OCI-LY7 (cell line): Measurements from ENCODE around the gene MYT1. TPM values are rescaled to one million over a fixed set of nuclear protein-coding genes. Genes with fewer than 3 reads are reported as not detected.
A peak's percentile ranks its signal among the peaks of the same experiment; 100 is the strongest.

Experiments
- BruUV-seq: library from RNA; stranded (reverse); fragments of 400-500 nt; replicated peaks from 2 replicates; lab custom pipeline; 2021; lab: Mats Ljungman, UMichigan
- CTCF ChIA-PET: fragments of 300-600 bp; sonication (Branson Sonifier 250); formaldehyde crosslinking; loops from one replicate; lab custom pipeline; 2022; ENCODE audit warnings: antibody characterized with exemption; ENCODE audit not compliant: unreplicated experiment; lab: Charles Lee
- POLR2A ChIA-PET: fragments of 300-600 bp; sonication (Branson Sonifier 250); formaldehyde crosslinking; loops from one replicate; lab custom pipeline; 2022; ENCODE audit warnings: antibody characterized with exemption; lab: Charles Lee
- DNase-seq: peaks from one replicate; pipeline ENCODE4 v3.0.0-alpha.2; 2015; ENCODE audit warnings: low spot score
- H2AFZ ChIP-seq: fragments of 200-600 bp; sonication (generic), shearing (Covaris generic); 2 replicates; pipeline ENCODE4 v1.6.1; 2014; ENCODE audit warnings: mild to moderate bottlenecking, antibody characterized with exemption, low read length, moderate library complexity
- H3K27ac ChIP-seq: fragments of 200-600 bp; sonication (generic); 2 replicates; pipeline ENCODE4 v1.5.1; 2014; ENCODE audit warnings: mixed run types, low read depth, mild to moderate bottlenecking, moderate library complexity, low read length, inconsistent platforms; ENCODE audit not compliant: poor library complexity, severe bottlenecking
- H3K36me3 ChIP-seq: fragments of 200-600 bp; sonication (generic); 2 replicates; pipeline ENCODE4 v1.6.1; 2014; ENCODE audit warnings: mild to moderate bottlenecking, antibody characterized with exemption, low read length, moderate library complexity, mixed read lengths; ENCODE audit not compliant: insufficient read depth
- H3K4me1 ChIP-seq: fragments of 200-600 bp; sonication (generic); 2 replicates; pipeline ENCODE4 v1.5.1; 2014; ENCODE audit warnings: mild to moderate bottlenecking, low read length; ENCODE audit not compliant: insufficient read depth, poor library complexity, severe bottlenecking
- H3K4me2 ChIP-seq: fragments of 200-600 bp; sonication (generic); 2 replicates; pipeline ENCODE4 v1.6.1; 2014; ENCODE audit warnings: mild to moderate bottlenecking, low read length
- H3K4me3 ChIP-seq: fragments of 200-600 bp; sonication (generic); 2 replicates; pipeline ENCODE4 v1.5.1; 2014; ENCODE audit warnings: mild to moderate bottlenecking, low read depth, low read length; ENCODE audit not compliant: poor library complexity, severe bottlenecking
- H3K79me2 ChIP-seq: fragments of 200-600 bp; sonication (generic); 2 replicates; pipeline ENCODE4 v1.6.1; 2016; ENCODE audit warnings: low read depth, mild to moderate bottlenecking, low read length, moderate library complexity, mixed read lengths; ENCODE audit not compliant: insufficient read depth
- H3K9me2 ChIP-seq: fragments of 200-600 bp; sonication (generic); 2 replicates; pipeline ENCODE4 v1.6.1; 2016; ENCODE audit warnings: mild to moderate bottlenecking, low read length, mixed read lengths; ENCODE audit not compliant: insufficient read depth
- H3K9me3 ChIP-seq: fragments of 200-600 bp; sonication (generic); 2 replicates; pipeline ENCODE4 v1.6.1; 2014; ENCODE audit warnings: mild to moderate bottlenecking, mixed run types, low read length, mixed read lengths
- H4K20me1 ChIP-seq: fragments of 200-600 bp; sonication (generic); 2 replicates; pipeline ENCODE4 v1.6.1; 2014; ENCODE audit warnings: mild to moderate bottlenecking, antibody characterized with exemption, low read length, moderate library complexity, mixed read lengths; ENCODE audit not compliant: insufficient read depth
- CTCF ChIP-seq: fragments of 200-600 bp; sonication (generic); conservative IDR thresholded peaks from 2 replicates; pipeline ENCODE4 v1.5.1; 2014; ENCODE audit warnings: mild to moderate bottlenecking, antibody characterized with exemption, low read length, moderate library complexity, mixed read lengths
- EZH2phosphoT487 ChIP-seq: fragments of 200-600 bp; sonication (generic); IDR thresholded peaks from 2 replicates; pipeline ENCODE4 v1.6.1; 2018; ENCODE audit warnings: low read depth, borderline replicate concordance, mild to moderate bottlenecking, mixed run types, antibody characterized with exemption, low read length, moderate library complexity, mixed read lengths
- intact Hi-C: fragments of 100-400 bp; cut with micrococcal nuclease; formaldehyde crosslinking; loops from one replicate; pipeline ENCODE4 v1.10.0; 2022; ENCODE audit not compliant: unreplicated experiment
- total RNA-seq, 2 experiments: library from RNA; depleted of rRNA in 1 of 2; stranded (reverse); fragments of >200 nt in 1 of 2; shearing (Covaris generic) in 1 of 2; gene quantifications; 2 replicates each; pipeline ENCODE4 v1.2.3, GENCODE V29; 2014 to 2022

The MYT1 gene
- total RNA-seq, 2 experiments from 2014 or later, result 0.32 to 0.95 TPM

- Histone ChIP-seq H3K9me3 (no peaks in the 10 kb centered on the region), H3K9me2 (no peaks in the 10 kb centered on the region), H3K4me2 (no peak overlapping the region), H3K4me1 (peaks cover 4% of the 10 kb centered on the region), H2AFZ (no peak overlapping the region), H3K36me3 (no peaks in the 10 kb centered on the region), H4K20me1 (no peaks in the 10 kb centered on the region), H3K27ac (no peak overlapping the region), H3K4me3 (no peak overlapping the region), H3K79me2 (no peaks in the 10 kb centered on the region)
- ChIA-PET POLR2A (no interaction called here), CTCF (interaction anchor here (1.0 to 1.2 kb wide), 2 partner anchors 15 to 17 kb away, joined by 4 to 6 read pairs; no protein-coding TSS in a partner anchor)
- DNase-seq, result peak; percentile 49
- TF ChIP-seq CTCF (peak; percentile 71), EZH2phosphoT487 (no peak)
- no TSS peak for BruUV-seq
- intact Hi-C loops, result no loop called here
Measured at GRCh38 chr20:64223526-64224067, 59.3 kb downstream of the MYT1 start.

- H3K4me2 ChIP-seq, result no peak overlapping the region
- ChIA-PET POLR2A (no interaction called here), CTCF (no interaction called here)
- H3K9me3 ChIP-seq, result no peaks in the 10 kb centered on the region
- no peaks in the 10 kb centered on the region for H3K9me2 ChIP-seq
- H3K79me2 ChIP-seq, result no peaks in the 10 kb centered on the region
- intact Hi-C loops, result no loop called here
- no peak overlapping the region for H3K27ac ChIP-seq
- H4K20me1 ChIP-seq, result no peaks in the 10 kb centered on the region
- no TSS peak for BruUV-seq
- H3K36me3 ChIP-seq, result no peaks in the 10 kb centered on the region
- TF ChIP-seq CTCF, result no peak
- TF ChIP-seq EZH2phosphoT487, result no peak
- no peak for DNase-seq
- H3K4me1 ChIP-seq, result peaks cover 4% of the 10 kb centered on the region
- H3K4me3 ChIP-seq, result no peak overlapping the region
- H2AFZ ChIP-seq, result no peak overlapping the region
Measured at GRCh38 chr20:64224351-64225170, 60.3 kb downstream of the MYT1 start.

DNA sequence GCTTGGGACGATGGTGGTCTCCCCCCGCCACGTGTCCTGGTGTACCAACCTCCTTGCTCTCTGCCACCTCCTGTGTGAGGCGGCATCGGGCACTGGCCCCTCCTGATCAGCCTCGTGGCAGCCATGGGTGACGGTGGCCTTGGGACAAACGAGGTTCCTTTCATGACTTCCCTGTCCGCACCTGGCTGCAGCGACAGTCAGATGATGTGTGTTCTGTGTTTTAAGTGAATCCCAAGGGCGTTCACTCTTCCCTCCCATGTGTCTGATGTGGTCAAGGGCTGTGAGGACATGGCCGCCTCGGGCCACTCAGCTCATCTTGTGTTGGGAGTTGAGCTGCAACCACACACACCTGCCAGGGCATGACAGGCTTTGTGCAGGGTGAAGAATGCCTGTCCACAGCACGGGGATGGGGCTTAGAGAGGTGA is 60.9 kb downstream of the MYT1 start:
- Histone ChIP-seq H3K36me3 (no peaks in the 10 kb centered on the region), H3K9me2 (no peaks in the 10 kb centered on the region), H2AFZ (no peak overlapping the region), H3K4me1 (peaks cover 4% of the 10 kb centered on the region), H3K79me2 (no peaks in the 10 kb centered on the region), H3K4me2 (no peak overlapping the region), H3K4me3 (no peak overlapping the region), H4K20me1 (no peaks in the 10 kb centered on the region), H3K9me3 (no peaks in the 10 kb centered on the region), H3K27ac (no peak overlapping the region)
- intact Hi-C loops, result no loop called here
- TF ChIP-seq EZH2phosphoT487 (no peak), CTCF (no peak)
- no TSS peak for BruUV-seq
- POLR2A ChIA-PET, result no interaction called here
- DNase-seq, result no peak
- CTCF ChIA-PET, result no interaction called here
